T-cell (primary cell): Measurements from ENCODE around the gene NPAS3. TPM values are rescaled to one million over a fixed set of nuclear protein-coding genes. Genes with fewer than 3 reads are reported as not detected.

Source experiments
- ATAC-seq, 4 experiments: fragments of 200-7000 bp in 3 of 4; fragments of 150-1000 bp in 1 of 4; cut with Tn5 transposase; replicated peaks in 1 of 4; 1 replicate in 3 of 4; 2 replicates in 1 of 4; pipeline ENCODE4 v1.10.0; 2021; ENCODE audit warnings: moderate library complexity in 3 of 4, mild to moderate bottlenecking in 2 of 4, moderate number of reproducible peaks in 1 of 4
- CTCF ChIA-PET, 2 donors: fragments of 300-600 bp; sonication (Branson Sonifier 250); formaldehyde crosslinking; loops; one replicate each; lab custom pipeline; 2022; ENCODE audit warnings: antibody characterized with exemption in 2 of 2; lab: Charles Lee
- POLR2A ChIA-PET, 2 donors: fragments of 300-600 bp; sonication (Branson Sonifier 250); formaldehyde crosslinking; loops; one replicate each; lab custom pipeline; 2022; ENCODE audit warnings: antibody characterized with exemption in 2 of 2; lab: Charles Lee
- DNase-seq, 35 experiments: peaks; one replicate each; pipeline versions ENCODE4 v3.0.0 to v3.0.0-alpha.2; 2013 to 2023
- H3K27ac ChIP-seq: one replicate; pipeline ENCODE4 v1.5.1; 2013; ENCODE audit warnings: low read length
- H3K27me3 ChIP-seq, 2 experiments: replicated peaks in 1 of 2; 1 replicate in 1 of 2; 2 replicates in 1 of 2; pipeline versions ENCODE4 v1.6.1 to v1.7.0; 2013; ENCODE audit warnings: low read length in 1 of 2, mixed read lengths in 1 of 2; ENCODE audit not compliant: control insufficient read depth in 2 of 2, insufficient read depth in 2 of 2; ENCODE audit errors: extremely low read depth in 1 of 2
- H3K36me3 ChIP-seq, 2 donors: 1 replicate in 1 of 2; 2 replicates in 1 of 2; pipeline versions ENCODE4 v1.6.1 to v1.7.0; 2013; ENCODE audit warnings: low read length in 1 of 2; ENCODE audit not compliant: control insufficient read depth in 2 of 2, insufficient read depth in 1 of 2; ENCODE audit errors: extremely low read depth in 1 of 2
- H3K4me1 ChIP-seq, 2 experiments: 1 replicate in 1 of 2; 2 replicates in 1 of 2; pipeline versions ENCODE4 v1.6.1 to v1.7.0; 2013; ENCODE audit warnings: low read length in 2 of 2, mixed read lengths in 1 of 2; ENCODE audit not compliant: insufficient read depth in 2 of 2, control insufficient read depth in 1 of 2; ENCODE audit errors: extremely low read depth in 1 of 2
- H3K4me3 ChIP-seq, 2 donors: 1 replicate in 1 of 2; 2 replicates in 1 of 2; pipeline versions ENCODE4 v1.5.1 to v1.7.0; 2013; ENCODE audit warnings: mild to moderate bottlenecking in 2 of 2, low read length in 1 of 2, moderate library complexity in 1 of 2; ENCODE audit not compliant: control insufficient read depth in 1 of 2; ENCODE audit errors: extremely low read depth in 1 of 2
- H3K9me3 ChIP-seq: 2 replicates; pipeline ENCODE4 v1.7.0; 2013
- H3K27ac Mint-ChIP-seq, 2 donors: one replicate each; pipeline ENCODE4 v1.8.0; 2020 to 2021; ENCODE audit warnings: mild to moderate bottlenecking in 2 of 2, mixed read lengths in 2 of 2
- H3K27me3 Mint-ChIP-seq, 2 donors: one replicate each; pipeline ENCODE4 v1.8.0; 2021 to 2022; ENCODE audit warnings: mixed read lengths in 2 of 2
- H3K36me3 Mint-ChIP-seq: one replicate; pipeline ENCODE4 v1.8.0; 2021; ENCODE audit warnings: mixed read lengths
- H3K4me1 Mint-ChIP-seq, 3 donors: one replicate each; pipeline ENCODE4 v1.8.0; 2020 to 2022; ENCODE audit warnings: mixed read lengths in 3 of 3, mild to moderate bottlenecking in 1 of 3
- H3K4me3 Mint-ChIP-seq, 3 donors: one replicate each; pipeline ENCODE4 v1.8.0; 2020 to 2022; ENCODE audit warnings: mild to moderate bottlenecking in 3 of 3, mixed read lengths in 3 of 3, moderate library complexity in 3 of 3
- H3K9me3 Mint-ChIP-seq, 3 donors: one replicate each; pipeline ENCODE4 v1.8.0; 2020 to 2022; ENCODE audit warnings: mixed read lengths in 3 of 3
- whole genome bisulfite sequencing: methylation state at CpG from one replicate; pipeline ENCODE4 v1.1.5; 2013; ENCODE audit warnings: missing lambda C conversion rate; ENCODE audit not compliant: insufficient coverage; 5-methylcytosine and 5-hydroxymethylcytosine counted together
- total RNA-seq, 35 experiments: library from RNA in 6 of 35; stranded (reverse) in 6 of 35; fragments of 120-200 nt in 1 of 35; gene quantifications; one replicate each; pipeline versions ENCODE4 v1.2.1 to v1.2.4 and lab custom pipeline; 2013 to 2026

The NPAS3 gene
- total RNA-seq, 5 donors from 2014 or later (not counting 1 experiment from before 2014, with no cell fraction given): 0.10 TPM; not detected in 4

DNA sequence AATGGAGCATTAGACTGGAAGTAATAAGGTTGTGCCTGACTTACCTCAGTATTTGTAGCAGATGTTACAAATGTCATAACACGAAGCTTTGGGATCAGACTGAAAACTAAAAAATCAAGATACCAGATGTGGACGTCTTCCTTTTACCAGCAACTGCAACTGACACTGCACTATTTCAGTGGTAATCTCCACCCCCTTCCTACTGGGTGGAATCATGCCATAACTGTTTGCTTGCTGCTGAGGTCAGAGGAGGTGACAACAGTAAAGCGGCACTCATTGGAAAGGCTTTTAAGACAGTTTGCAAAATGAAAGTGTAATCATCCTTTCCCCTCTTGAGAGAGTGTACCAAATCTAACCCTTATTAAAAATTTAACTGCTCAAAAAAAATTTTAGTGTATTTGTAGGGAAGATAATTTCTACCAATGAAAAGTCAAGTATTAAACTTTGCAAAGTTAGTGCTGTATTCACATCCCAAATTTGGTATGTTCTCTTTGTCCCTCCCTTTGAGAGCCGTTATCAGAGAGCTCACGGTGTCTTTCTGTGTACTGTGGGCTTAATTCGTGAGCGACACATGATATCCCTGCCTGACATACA is 420.7 kb downstream of the NPAS3 start:
- Mint-ChIP-seq H3K36me3 (no peaks in the 10 kb centered on the region), H3K27me3 (no peaks in the 10 kb centered on the region), H3K27ac (no peak overlapping the region), H3K4me1 (no peaks in the 10 kb centered on the region), H3K4me3 (no peak overlapping the region), H3K9me3 (peaks cover 0 to 15% (median 4%) of the 10 kb centered on the region in 3 donors)
- Histone ChIP-seq H3K27ac (no peak overlapping the region), H3K36me3 (no peaks in the 10 kb centered on the region), H3K4me1 (no peaks in the 10 kb centered on the region), H3K4me3 (no peak overlapping the region), H3K27me3 (no peaks in the 10 kb centered on the region), H3K9me3 (no peaks in the 10 kb centered on the region)
- 100% methylated on average over 2 of the region's 7 CpGs for WGBS
- CTCF ChIA-PET: no interaction called here
- DNase-seq: no peak
- POLR2A ChIA-PET: no interaction called here
- no peak for ATAC-seq

DNA sequence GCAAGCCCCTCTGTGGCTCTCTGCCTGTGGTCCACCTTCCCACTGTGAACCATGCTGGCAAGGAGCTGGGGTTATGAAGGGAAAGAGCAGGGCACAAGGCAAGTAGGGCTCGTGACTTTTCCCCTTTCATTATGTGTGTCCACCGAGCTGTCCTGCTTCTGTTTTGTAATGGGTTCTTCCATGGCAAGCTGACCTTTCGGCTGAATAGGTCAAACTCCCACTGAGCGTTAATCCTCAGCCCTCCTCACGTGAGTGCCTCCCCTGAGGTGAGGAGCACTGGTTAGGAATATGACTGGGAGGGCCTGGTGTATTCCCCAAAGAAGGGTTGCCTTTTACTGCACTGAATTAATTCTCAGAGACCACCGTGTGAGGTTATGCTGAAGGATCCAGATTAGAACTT is 424.3 kb downstream of the NPAS3 start:
- no peaks in the 10 kb centered on the region for H3K36me3 ChIP-seq
- POLR2A ChIA-PET: no interaction called here
- ATAC-seq: no peak

DNA sequence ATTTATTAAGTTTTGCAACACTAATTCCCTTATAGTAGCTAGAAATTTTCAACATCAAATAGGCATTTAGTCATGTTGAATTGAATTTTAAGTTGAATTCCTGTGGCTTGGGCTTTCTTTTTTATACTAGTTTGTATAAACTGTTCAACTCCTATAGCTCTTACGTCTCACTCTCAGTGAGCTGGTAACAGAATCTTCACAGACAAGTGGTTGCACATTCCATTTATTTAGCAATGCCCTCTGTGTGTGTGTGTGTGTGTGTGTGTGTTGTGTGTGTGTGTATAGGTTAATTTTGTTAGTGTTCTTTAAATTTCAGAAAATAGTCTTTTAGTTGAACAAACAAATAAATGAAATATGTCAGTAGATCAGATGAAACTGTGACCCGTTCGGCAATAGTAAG is 425.0 kb downstream of the NPAS3 start:
- DNase-seq (no peak), ATAC-seq (no peak)

More for the DNA sequence above, 424.3 kb downstream of the NPAS3 start:
- H3K27me3 ChIP-seq: no peaks in the 10 kb centered on the region
- Mint-ChIP-seq H3K9me3 (peaks cover 0 to 4% (median 0%) of the 10 kb centered on the region in 3 donors), H3K27me3 (no peaks in the 10 kb centered on the region), H3K4me1 (no peaks in the 10 kb centered on the region), H3K4me3 (no peak overlapping the region), H3K27ac (no peak overlapping the region), H3K36me3 (no peaks in the 10 kb centered on the region)
- H3K4me3 ChIP-seq: no peak overlapping the region
- no peaks in the 10 kb centered on the region for H3K4me1 ChIP-seq
- no peaks in the 10 kb centered on the region for H3K9me3 ChIP-seq
- 70% methylated on average over 1 of the region's 6 CpGs for WGBS
- CTCF ChIA-PET: no interaction called here
- DNase-seq: no peak
- H3K27ac ChIP-seq: no peak overlapping the region

DNA sequence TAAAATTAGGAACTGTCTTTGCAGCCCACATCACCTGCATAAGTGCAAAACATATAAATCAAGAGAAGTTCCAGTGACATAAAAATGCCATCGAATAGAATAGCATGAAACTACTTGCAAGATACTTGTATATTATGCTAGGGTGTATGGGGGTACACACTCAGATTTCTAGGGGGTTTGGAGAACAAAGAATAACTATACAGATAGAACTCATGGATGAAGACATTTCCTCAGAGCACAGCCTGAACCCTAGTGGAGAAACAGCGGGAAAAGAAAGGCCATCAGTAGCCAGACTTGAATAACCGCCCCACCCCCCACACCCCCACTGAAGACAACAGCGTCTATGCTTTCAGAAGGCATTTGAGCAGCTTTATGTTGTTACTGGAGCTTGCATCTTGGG is 425.8 kb downstream of the NPAS3 start:
- CTCF ChIA-PET: no interaction called here
- DNase-seq (no peak), ATAC-seq (no peak)

More for the DNA sequence above, 425.0 kb downstream of the NPAS3 start:
- no peaks in the 10 kb centered on the region for H3K27me3 Mint-ChIP-seq
- whole genome bisulfite sequencing: no CpG with 5 or more reads among the region's 3 CpGs
- Histone ChIP-seq H3K27ac (no peak overlapping the region), H3K4me3 (no peak overlapping the region), H3K4me1 (no peaks in the 10 kb centered on the region), H3K36me3 (no peaks in the 10 kb centered on the region), H3K27me3 (no peaks in the 10 kb centered on the region), H3K9me3 (no peaks in the 10 kb centered on the region)
- H3K4me1 Mint-ChIP-seq: no peaks in the 10 kb centered on the region
- H3K4me3 Mint-ChIP-seq: no peak overlapping the region
- no peaks in the 10 kb centered on the region for H3K36me3 Mint-ChIP-seq
- H3K27ac Mint-ChIP-seq: no peak overlapping the region
- ChIA-PET POLR2A (interaction anchor here in 1 of 2 donors (0.6 kb wide), 1 partner anchor 15 kb away, joined by 5 read pairs; no protein-coding TSS in a partner anchor), CTCF (no interaction called here)
- peaks cover 0 to 4% (median 0%) of the 10 kb centered on the region in 3 donors for H3K9me3 Mint-ChIP-seq

DNA sequence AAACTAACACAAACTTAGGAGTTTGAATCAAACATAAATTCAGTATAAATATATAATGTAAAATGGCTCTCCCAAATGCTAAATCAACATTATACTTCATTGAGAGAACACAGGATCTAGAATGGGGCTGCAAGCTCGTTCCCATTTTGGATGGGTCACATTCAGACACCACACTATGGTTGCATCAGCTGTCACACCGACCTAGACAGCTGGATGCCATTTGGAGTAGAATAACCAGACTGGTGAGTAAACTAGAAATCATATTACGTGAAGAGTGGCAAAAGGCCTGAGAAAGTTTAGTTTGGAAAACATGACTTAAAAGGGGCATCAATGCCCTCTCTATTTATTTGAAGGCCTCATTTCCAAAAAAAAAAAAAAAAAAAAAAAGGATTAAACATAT is 430.4 kb downstream of the NPAS3 start:
- Histone ChIP-seq H3K27ac (no peak overlapping the region), H3K4me3 (no peak overlapping the region), H3K9me3 (no peaks in the 10 kb centered on the region), H3K36me3 (no peaks in the 10 kb centered on the region), H3K4me1 (no peaks in the 10 kb centered on the region), H3K27me3 (no peaks in the 10 kb centered on the region)
- Mint-ChIP-seq H3K27me3 (no peaks in the 10 kb centered on the region), H3K36me3 (no peaks in the 10 kb centered on the region), H3K4me3 (no peak overlapping the region), H3K4me1 (no peaks in the 10 kb centered on the region), H3K9me3 (no peaks in the 10 kb centered on the region), H3K27ac (no peak overlapping the region)
- CTCF ChIA-PET: no interaction called here
- DNase-seq (no peak), ATAC-seq (no peak)
- no CpG with 5 or more reads among the region's 3 CpGs for WGBS
- POLR2A ChIA-PET: interaction anchor here in 1 of 2 donors (0.6 kb wide), 1 partner anchor 240 kb away, joined by 3 read pairs; no protein-coding TSS in a partner anchor

More for the DNA sequence above, 425.8 kb downstream of the NPAS3 start:
- Histone ChIP-seq H3K4me3 (no peak overlapping the region), H3K36me3 (no peaks in the 10 kb centered on the region), H3K27me3 (no peaks in the 10 kb centered on the region), H3K4me1 (no peaks in the 10 kb centered on the region), H3K9me3 (no peaks in the 10 kb centered on the region), H3K27ac (no peak overlapping the region)
- Mint-ChIP-seq H3K4me3 (no peak overlapping the region), H3K36me3 (no peaks in the 10 kb centered on the region), H3K27me3 (no peaks in the 10 kb centered on the region), H3K4me1 (no peaks in the 10 kb centered on the region), H3K9me3 (no peaks in the 10 kb centered on the region), H3K27ac (no peak overlapping the region)
- 93% methylated on average over 2 of the region's 4 CpGs for WGBS
- POLR2A ChIA-PET: no interaction called here

DNA sequence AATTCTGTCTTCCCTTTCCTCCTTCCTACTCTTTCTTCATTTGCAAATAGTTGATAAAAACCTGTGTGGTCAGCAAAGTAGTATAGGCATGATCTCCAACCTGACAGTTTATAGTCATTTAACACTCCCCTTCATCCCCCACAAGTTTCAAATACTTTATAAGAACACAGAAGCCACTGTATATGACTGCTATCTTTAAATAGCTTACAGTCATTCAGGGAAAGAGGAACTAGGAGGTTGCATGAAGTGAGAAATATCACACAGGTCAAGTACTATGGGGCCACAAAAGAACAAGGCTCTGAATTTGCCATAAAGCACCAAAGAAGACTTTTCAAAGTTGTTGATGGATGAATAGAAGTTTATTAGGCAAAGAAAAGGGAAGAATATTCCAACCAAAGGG is 431.3 kb downstream of the NPAS3 start:
- DNase-seq (no peak), ATAC-seq (no peak)
- H3K9me3 Mint-ChIP-seq: no peaks in the 10 kb centered on the region
- no peak overlapping the region for H3K27ac Mint-ChIP-seq
- Histone ChIP-seq H3K36me3 (no peaks in the 10 kb centered on the region), H3K27ac (no peak overlapping the region), H3K9me3 (no peaks in the 10 kb centered on the region), H3K4me1 (no peaks in the 10 kb centered on the region), H3K4me3 (no peak overlapping the region), H3K27me3 (no peaks in the 10 kb centered on the region)
- H3K36me3 Mint-ChIP-seq: no peaks in the 10 kb centered on the region
- no peak overlapping the region for H3K4me3 Mint-ChIP-seq
- no peaks in the 10 kb centered on the region for H3K4me1 Mint-ChIP-seq
- CTCF ChIA-PET: no interaction called here
- POLR2A ChIA-PET: no interaction called here
- H3K27me3 Mint-ChIP-seq: no peaks in the 10 kb centered on the region

DNA sequence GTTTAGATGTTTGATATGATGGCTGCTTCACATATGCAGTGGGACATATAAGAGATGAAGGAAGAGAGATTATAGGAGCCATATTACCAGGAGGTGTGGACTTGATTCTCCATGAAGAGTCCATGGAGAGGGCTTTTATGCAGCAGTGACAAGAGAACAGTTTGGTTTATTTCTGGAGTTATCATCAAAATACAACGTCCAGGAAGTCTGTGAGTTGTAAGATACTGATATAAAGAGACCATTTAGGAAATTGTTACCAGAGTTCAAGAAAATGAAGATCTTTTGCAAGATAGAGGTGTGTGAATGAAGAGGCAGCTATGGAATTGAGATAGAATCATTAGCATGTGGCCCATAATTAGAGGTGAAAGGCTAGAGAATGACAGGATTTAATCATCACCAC is 431.7 kb downstream of the NPAS3 start:
- no peaks in the 10 kb centered on the region for H3K27me3 Mint-ChIP-seq
- ATAC-seq (no peak), DNase-seq (no peak)
- no peaks in the 10 kb centered on the region for H3K36me3 ChIP-seq
- H3K27ac Mint-ChIP-seq: no peak overlapping the region
- no peaks in the 10 kb centered on the region for H3K4me1 Mint-ChIP-seq
- H3K4me1 ChIP-seq: no peaks in the 10 kb centered on the region
- no peaks in the 10 kb centered on the region for H3K9me3 ChIP-seq
- H3K4me3 Mint-ChIP-seq: no peak overlapping the region
- H3K36me3 Mint-ChIP-seq: no peaks in the 10 kb centered on the region
- CTCF ChIA-PET: no interaction called here
- no peak overlapping the region for H3K27ac ChIP-seq
- no peaks in the 10 kb centered on the region for H3K27me3 ChIP-seq
- no peaks in the 10 kb centered on the region for H3K9me3 Mint-ChIP-seq
- 33% methylated on average over 1 of the region's 1 CpG for WGBS
- POLR2A ChIA-PET: no interaction called here
- no peak overlapping the region for H3K4me3 ChIP-seq
